SH-SY5Y (cell line): Measurements from ENCODE around the gene GSN.

Source experiments
- GATA2 ChIP-seq: IDR thresholded peaks from 2 replicates; pipeline ENCODE4 v1.6.1; 2011; ENCODE audit warnings: mild to moderate bottlenecking, low read depth, low read length
- GATA3 ChIP-seq: IDR thresholded peaks from 2 replicates; pipeline ENCODE4 v1.6.1; 2011; ENCODE audit warnings: low read depth, mild to moderate bottlenecking, low read length, moderate library complexity

DNA sequence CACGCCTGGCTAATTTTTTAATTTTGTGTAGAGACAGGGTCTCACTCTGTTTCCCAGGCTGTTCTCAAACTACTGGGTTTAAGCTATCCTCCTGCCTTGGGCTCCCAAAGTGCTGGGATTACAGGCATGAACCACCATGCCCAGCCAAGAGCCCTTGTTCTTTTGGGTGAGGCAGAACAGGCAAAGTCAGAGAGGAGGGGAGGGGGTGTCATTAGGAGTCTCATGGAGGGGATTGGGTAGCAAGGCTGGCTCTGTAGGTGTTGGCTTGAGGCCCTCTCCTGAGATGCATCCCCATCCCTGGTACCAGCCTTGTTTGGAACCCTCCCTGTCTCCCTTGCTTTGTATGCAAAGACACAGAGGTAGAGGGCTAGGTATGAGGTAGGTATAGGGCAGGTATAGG is 24.1 kb downstream of the GSN start:
- TF ChIP-seq GATA2, result no peak
- no peak for TF ChIP-seq GATA3
